GM12878 (cell line): ENCODE measurements around the gene CHMP1B. TPM values are rescaled to one million over a fixed set of nuclear protein-coding genes. Genes with fewer than 3 reads are reported as not detected.

Source experiments
- ATAC-seq: fragments of 200-7000 bp; cut with Tn5 transposase; 3 replicates; pipeline ENCODE4 v1.9.1; 2020; ENCODE audit warnings: mild to moderate bottlenecking, moderate library complexity
- BruUV-seq: library from RNA; stranded (reverse); fragments of 400-500 nt; replicated peaks from 2 replicates; lab custom pipeline; 2021; lab: Mats Ljungman, UMichigan
- CTCF ChIA-PET: fragments of 300-600 bp; sonication (Branson Sonifier 250); formaldehyde crosslinking; extraction: SDS; loops from one replicate; lab custom pipeline; 2021; ENCODE audit warnings: inconsistent platforms; lab: Yijun Ruan, JAX
- POLR2A ChIA-PET: fragments of 350-600 bp; formaldehyde crosslinking; extraction: SDS; loops from one replicate; lab custom pipeline; 2021; ENCODE audit warnings: inconsistent platforms; lab: Charles Lee
- RAD21 ChIA-PET: fragments of 300-600 bp; sonication (Branson Sonifier 250); formaldehyde crosslinking; loops from one replicate; lab custom pipeline; 2023; ENCODE audit warnings: antibody characterized with exemption; ENCODE audit not compliant: unreplicated experiment; lab: Charles Lee
- SMC1A ChIA-PET: fragments of 300-600 bp; sonication (Branson Sonifier 250); formaldehyde crosslinking; loops from one replicate; lab custom pipeline; 2023; ENCODE audit not compliant: unreplicated experiment, uncharacterized antibody; lab: Charles Lee
- DNase-seq: peaks from one replicate; pipeline ENCODE4 v3.0.0-alpha.2; 2011; ENCODE audit warnings: low read depth, low spot score
- FAIRE-seq: peaks from 3 replicates; lab custom pipeline; 2011; peaks lifted over from hg19 to GRCh38; lab: Jason Lieb, UNC
- H2AFZ ChIP-seq: 2 replicates; pipeline ENCODE4 v1.6.0; 2011; ENCODE audit warnings: low read depth, low read length, control low read depth; ENCODE audit not compliant: control insufficient read depth
- H3K27ac ChIP-seq: 2 replicates; pipeline ENCODE4 v1.5.1; 2011; ENCODE audit warnings: control low read depth; ENCODE audit not compliant: control insufficient read depth, insufficient read depth
- H3K27me3 ChIP-seq, 2 experiments: replicated peaks in 1 of 2; 2 replicates each; pipeline versions ENCODE4 v1.6.0 to v1.6.1; 2011; ENCODE audit warnings: low read length in 1 of 2; ENCODE audit not compliant: control insufficient read depth in 2 of 2, insufficient read depth in 2 of 2
- H3K36me3 ChIP-seq, 2 experiments: 2 replicates each; pipeline ENCODE4 v1.5.1; 2011; ENCODE audit warnings: low read length in 1 of 2; ENCODE audit not compliant: control insufficient read depth in 2 of 2, insufficient read depth in 2 of 2
- H3K4me1 ChIP-seq: 2 replicates; pipeline ENCODE4 v1.6.1; 2011; ENCODE audit warnings: mild to moderate bottlenecking, low read length, moderate library complexity, mixed read lengths; ENCODE audit not compliant: control insufficient read depth, insufficient read depth
- H3K4me2 ChIP-seq: 2 replicates; pipeline ENCODE4 v1.6.0; 2011; ENCODE audit warnings: control low read depth; ENCODE audit not compliant: control insufficient read depth, insufficient read depth
- H3K4me3 ChIP-seq: fragments of 200-600 bp; sonication (generic); 2 replicates; pipeline ENCODE4 v1.5.1; 2016
- H3K79me2 ChIP-seq: 2 replicates; pipeline ENCODE4 v1.6.0; 2011; ENCODE audit warnings: low read length; ENCODE audit not compliant: control insufficient read depth, insufficient read depth
- H3K9ac ChIP-seq: 2 replicates; pipeline ENCODE4 v1.8.0; 2011; ENCODE audit warnings: low read length, control low read depth, mixed read lengths; ENCODE audit not compliant: control insufficient read depth, insufficient read depth
- H3K9me3 ChIP-seq: replicated peaks from 3 replicates; pipeline ENCODE4 v1.5.1; 2011; ENCODE audit warnings: mild to moderate bottlenecking, low read length; ENCODE audit not compliant: control insufficient read depth, insufficient read depth
- H4K20me1 ChIP-seq: 2 replicates; pipeline ENCODE4 v1.6.0; 2011; ENCODE audit not compliant: control insufficient read depth, insufficient read depth
- GABPA ChIP-seq: IDR thresholded peaks from 2 replicates; pipeline ENCODE4 v1.6.1; 2014; ENCODE audit warnings: antibody characterized with exemption, low read depth, mild to moderate bottlenecking, inconsistent platforms
- KLF5 ChIP-seq: fragments of 450-650 bp; IDR thresholded peaks from 2 replicates; pipeline ENCODE4 v1.6.1; 2014; ENCODE audit warnings: mild to moderate bottlenecking; ENCODE audit not compliant: partially characterized antibody
- RAD51 ChIP-seq: fragments of 450-650 bp; IDR thresholded peaks from 2 replicates; pipeline ENCODE4 v1.6.1; 2016; ENCODE audit warnings: moderate library complexity, mild to moderate bottlenecking, inconsistent platforms
- RBBP5 ChIP-seq: fragments of 200-600 bp; sonication (generic); conservative IDR thresholded peaks from 2 replicates; pipeline ENCODE4 v1.6.1; 2016
- RCOR1 ChIP-seq: conservative IDR thresholded peaks from 2 replicates; pipeline ENCODE4 v1.6.1; 2012; ENCODE audit warnings: low read depth, low read length, improper control_type of control experiment
- RELA ChIP-seq: fragments of 450-650 bp; IDR thresholded peaks from 2 replicates; pipeline ENCODE4 v1.8.0; 2014; ENCODE audit warnings: borderline replicate concordance; ENCODE audit not compliant: partially characterized antibody
- STAT1 ChIP-seq: fragments of 450-650 bp; conservative IDR thresholded peaks from 2 replicates; pipeline ENCODE4 v1.6.1; 2014; ENCODE audit warnings: antibody characterized with exemption, mild to moderate bottlenecking
- WGBS: methylation state at CpG from one replicate; pipeline ENCODE4 v1.1.6; 2016; ENCODE audit warnings: low lambda C conversion rate; ENCODE audit not compliant: insufficient replicate concordance, insufficient coverage; ENCODE audit errors: missing lambda C conversion rate; 5-methylcytosine and 5-hydroxymethylcytosine counted together
- in situ Hi-C: fragments of 300-500 bp; cut with MboI; formaldehyde crosslinking; loops from 9 replicates; pipeline ENCODE4 v1.14.3; 2018; ENCODE audit warnings: mixed read lengths
- intact Hi-C: fragments of 100-400 bp; cut with micrococcal nuclease; formaldehyde crosslinking; loops from one replicate; pipeline ENCODE4 v1.14.2; 2022; ENCODE audit not compliant: unreplicated experiment
- polyA plus RNA-seq, 11 experiments: library from polyadenylated mRNA; depleted of rRNA in 4 of 11; unstranded in 6 of 11; stranded (reverse) in 5 of 11; fragments of >200 nt; fragmentation: Nextera tagmentation in 4 of 11; fragmentation: Illumina TruSeq in 1 of 11; extraction: Ambion mirVana in 4 of 11; extraction: Trizol in 1 of 11; gene quantifications; 1 replicate in 1 of 11; 2 replicates in 10 of 11; pipeline versions ENCODE4 v1.2.1 to v1.2.3, GENCODE V29; 2011 to 2016; ENCODE audit warnings: inconsistent platforms in 2 of 11, missing spikeins in 2 of 11, low read depth in 1 of 11
- total RNA-seq, 4 experiments: library from RNA; depleted of rRNA in 3 of 4; stranded (reverse); fragments of >200 nt in 3 of 4; fragmentation: Illumina TruSeq in 1 of 4; extraction: Trizol in 1 of 4; gene quantifications; 2 replicates each; pipeline versions ENCODE4 v1.2.1 to v1.2.3, GENCODE V29; 2013 to 2021
- TF ChIP-seq, protein P1 (sequence below): IDR thresholded peaks from 2 replicates; pipeline ENCODE4 v1.6.1; 2011; ENCODE audit warnings: low read depth, mild to moderate bottlenecking, low read length, moderate library complexity, borderline replicate concordance; ENCODE audit errors: extremely low read depth
- TF ChIP-seq, protein P2 (sequence below): fragments of 150-350 bp; IDR thresholded peaks from 2 replicates; pipeline ENCODE4 v1.6.1; 2016; ENCODE audit warnings: low read depth, low read length
- TF ChIP-seq, protein P3 (sequence below): IDR thresholded peaks from 2 replicates; pipeline ENCODE4 v1.6.1; 2012; ENCODE audit warnings: mild to moderate bottlenecking, low read depth, low read length

The CHMP1B gene
- total and polyA plus RNA-seq, 10 of the 15 experiments (the other 5 are each of a cell fraction or from before 2014, with no cell fraction given), result 8.5 to 24.0 (median 18.6) TPM

DNA sequence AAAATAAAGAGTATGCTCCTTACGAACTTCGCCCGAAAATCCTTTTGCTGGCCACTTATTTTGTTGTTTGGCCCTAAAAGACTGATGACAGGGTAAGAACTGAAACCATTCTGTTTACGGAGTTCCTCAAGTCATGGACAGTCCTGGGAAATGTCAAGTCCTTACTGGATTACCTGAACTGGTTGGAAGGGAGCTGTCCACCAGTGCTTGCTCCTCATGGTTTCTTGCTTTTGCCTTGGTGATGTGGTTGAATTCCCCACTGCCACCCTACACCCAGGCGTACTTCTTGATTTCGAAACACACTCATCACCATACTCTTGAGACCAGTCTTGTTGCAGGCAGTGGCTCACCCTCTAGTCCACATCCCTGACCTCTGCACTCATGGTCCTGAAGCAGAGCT lies 49.1 kb upstream of the CHMP1B start (continued):
- no peak for TF ChIP-seq RELA
- TF ChIP-seq, protein P1, sequence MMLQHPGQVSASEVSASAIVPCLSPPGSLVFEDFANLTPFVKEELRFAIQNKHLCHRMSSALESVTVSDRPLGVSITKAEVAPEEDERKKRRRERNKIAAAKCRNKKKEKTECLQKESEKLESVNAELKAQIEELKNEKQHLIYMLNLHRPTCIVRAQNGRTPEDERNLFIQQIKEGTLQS, result no peak

DNA sequence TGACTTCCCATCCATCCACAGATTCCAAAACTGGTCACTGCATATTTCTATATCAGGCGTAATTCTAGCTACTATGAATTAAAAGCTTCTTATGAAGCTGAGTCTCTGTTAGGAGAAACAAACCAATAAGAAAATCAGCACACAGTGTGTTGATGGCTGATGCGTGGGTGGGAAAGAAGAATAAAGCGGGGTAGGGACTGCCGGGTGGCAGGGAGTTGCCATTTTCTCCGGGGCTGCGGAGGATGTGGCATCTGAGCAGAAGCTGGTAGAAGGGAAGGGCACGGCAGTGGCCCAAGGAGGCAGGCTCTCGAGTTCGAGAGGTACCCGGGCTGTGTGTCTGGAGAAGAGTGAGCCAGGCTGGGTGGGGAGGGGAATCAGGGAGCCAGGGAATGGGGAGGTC lies 48.6 kb upstream of the CHMP1B start:
- no peak for TF ChIP-seq RAD51
- no peak for TF ChIP-seq STAT1
- TF ChIP-seq, protein P2, sequence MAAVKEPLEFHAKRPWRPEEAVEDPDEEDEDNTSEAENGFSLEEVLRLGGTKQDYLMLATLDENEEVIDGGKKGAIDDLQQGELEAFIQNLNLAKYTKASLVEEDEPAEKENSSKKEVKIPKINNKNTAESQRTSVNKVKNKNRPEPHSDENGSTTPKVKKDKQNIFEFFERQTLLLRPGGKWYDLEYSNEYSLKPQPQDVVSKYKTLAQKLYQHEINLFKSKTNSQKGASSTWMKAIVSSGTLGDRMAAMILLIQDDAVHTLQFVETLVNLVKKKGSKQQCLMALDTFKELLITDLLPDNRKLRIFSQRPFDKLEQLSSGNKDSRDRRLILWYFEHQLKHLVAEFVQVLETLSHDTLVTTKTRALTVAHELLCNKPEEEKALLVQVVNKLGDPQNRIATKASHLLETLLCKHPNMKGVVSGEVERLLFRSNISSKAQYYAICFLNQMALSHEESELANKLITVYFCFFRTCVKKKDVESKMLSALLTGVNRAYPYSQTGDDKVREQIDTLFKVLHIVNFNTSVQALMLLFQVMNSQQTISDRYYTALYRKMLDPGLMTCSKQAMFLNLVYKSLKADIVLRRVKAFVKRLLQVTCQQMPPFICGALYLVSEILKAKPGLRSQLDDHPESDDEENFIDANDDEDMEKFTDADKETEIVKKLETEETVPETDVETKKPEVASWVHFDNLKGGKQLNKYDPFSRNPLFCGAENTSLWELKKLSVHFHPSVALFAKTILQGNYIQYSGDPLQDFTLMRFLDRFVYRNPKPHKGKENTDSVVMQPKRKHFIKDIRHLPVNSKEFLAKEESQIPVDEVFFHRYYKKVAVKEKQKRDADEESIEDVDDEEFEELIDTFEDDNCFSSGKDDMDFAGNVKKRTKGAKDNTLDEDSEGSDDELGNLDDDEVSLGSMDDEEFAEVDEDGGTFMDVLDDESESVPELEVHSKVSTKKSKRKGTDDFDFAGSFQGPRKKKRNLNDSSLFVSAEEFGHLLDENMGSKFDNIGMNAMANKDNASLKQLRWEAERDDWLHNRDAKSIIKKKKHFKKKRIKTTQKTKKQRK, result no peak
- TF ChIP-seq, protein P3, sequence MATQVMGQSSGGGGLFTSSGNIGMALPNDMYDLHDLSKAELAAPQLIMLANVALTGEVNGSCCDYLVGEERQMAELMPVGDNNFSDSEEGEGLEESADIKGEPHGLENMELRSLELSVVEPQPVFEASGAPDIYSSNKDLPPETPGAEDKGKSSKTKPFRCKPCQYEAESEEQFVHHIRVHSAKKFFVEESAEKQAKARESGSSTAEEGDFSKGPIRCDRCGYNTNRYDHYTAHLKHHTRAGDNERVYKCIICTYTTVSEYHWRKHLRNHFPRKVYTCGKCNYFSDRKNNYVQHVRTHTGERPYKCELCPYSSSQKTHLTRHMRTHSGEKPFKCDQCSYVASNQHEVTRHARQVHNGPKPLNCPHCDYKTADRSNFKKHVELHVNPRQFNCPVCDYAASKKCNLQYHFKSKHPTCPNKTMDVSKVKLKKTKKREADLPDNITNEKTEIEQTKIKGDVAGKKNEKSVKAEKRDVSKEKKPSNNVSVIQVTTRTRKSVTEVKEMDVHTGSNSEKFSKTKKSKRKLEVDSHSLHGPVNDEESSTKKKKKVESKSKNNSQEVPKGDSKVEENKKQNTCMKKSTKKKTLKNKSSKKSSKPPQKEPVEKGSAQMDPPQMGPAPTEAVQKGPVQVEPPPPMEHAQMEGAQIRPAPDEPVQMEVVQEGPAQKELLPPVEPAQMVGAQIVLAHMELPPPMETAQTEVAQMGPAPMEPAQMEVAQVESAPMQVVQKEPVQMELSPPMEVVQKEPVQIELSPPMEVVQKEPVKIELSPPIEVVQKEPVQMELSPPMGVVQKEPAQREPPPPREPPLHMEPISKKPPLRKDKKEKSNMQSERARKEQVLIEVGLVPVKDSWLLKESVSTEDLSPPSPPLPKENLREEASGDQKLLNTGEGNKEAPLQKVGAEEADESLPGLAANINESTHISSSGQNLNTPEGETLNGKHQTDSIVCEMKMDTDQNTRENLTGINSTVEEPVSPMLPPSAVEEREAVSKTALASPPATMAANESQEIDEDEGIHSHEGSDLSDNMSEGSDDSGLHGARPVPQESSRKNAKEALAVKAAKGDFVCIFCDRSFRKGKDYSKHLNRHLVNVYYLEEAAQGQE, result no peak
- TF ChIP-seq RCOR1, result no peak
- no peak for TF ChIP-seq GABPA
- no peak for TF ChIP-seq KLF5
- TF ChIP-seq RBBP5, result no peak
- H3K27me3 ChIP-seq, result no peaks in the 10 kb centered on the region; a peak in 1 of 4 replicates
- H3K4me1 ChIP-seq, result no peaks in the 10 kb centered on the region
- no peak overlapping the region for H3K9ac ChIP-seq
- H4K20me1 ChIP-seq, result no peaks in the 10 kb centered on the region
- no peak overlapping the region for H3K4me2 ChIP-seq
- DNase-seq (no peak), FAIRE-seq (no peak), ATAC-seq (no peak)
- H3K27ac ChIP-seq, result no peak overlapping the region
- 24% methylated on average over 7 of the region's 10 CpGs for WGBS
- BruUV-seq, result no TSS peak
- CTCF ChIA-PET, result no interaction called here
- SMC1A ChIA-PET, result no interaction called here
- H3K9me3 ChIP-seq, result no peaks in the 10 kb centered on the region
- intact Hi-C loops, result no loop called here
- RAD21 ChIA-PET, result no interaction called here
- H3K4me3 ChIP-seq, result no peak overlapping the region
- no peak overlapping the region for H2AFZ ChIP-seq
- in situ Hi-C loops, result no loop called here
- no peaks in the 10 kb centered on the region for H3K36me3 ChIP-seq
- POLR2A ChIA-PET, result no interaction called here
- H3K79me2 ChIP-seq, result no peaks in the 10 kb centered on the region
